Right lobe of liver (tissue), 4 donors: ENCODE measurements around the gene ADAM11.

Experiments used
- CTCF ChIP-seq, 4 donors: fragments of 200-600 bp in 3 of 4; fragments of 450-650 bp in 1 of 4; IDR thresholded peaks; one replicate each; pipeline versions ENCODE4 v1.5.1 to v1.8.0; 2016 to 2022; ENCODE audit warnings: antibody characterized with exemption in 4 of 4, mild to moderate bottlenecking in 2 of 4
- POLR2A ChIP-seq: fragments of 450-650 bp; IDR thresholded peaks from one replicate; pipeline ENCODE4 v1.6.1; 2017; ENCODE audit warnings: antibody characterized with exemption, mild to moderate bottlenecking
- donor health status: DM: no; HTN: no; CAD: no.
- donor health status: DM: no; HTN: no; CAD: no.
- donor health status: DM: no; HTN: yes; CAD: no.

GRCh38 chr17:44751331-44751730 lies 7.5 kb upstream of the ADAM11 start:
- TF ChIP-seq CTCF (IDR thresholded peaks at IDR 0.05) = no peak
- TF ChIP-seq POLR2A = no peak
